Measurements from ENCODE around the gene ACBD3.

ACBD3 gene

DNA sequence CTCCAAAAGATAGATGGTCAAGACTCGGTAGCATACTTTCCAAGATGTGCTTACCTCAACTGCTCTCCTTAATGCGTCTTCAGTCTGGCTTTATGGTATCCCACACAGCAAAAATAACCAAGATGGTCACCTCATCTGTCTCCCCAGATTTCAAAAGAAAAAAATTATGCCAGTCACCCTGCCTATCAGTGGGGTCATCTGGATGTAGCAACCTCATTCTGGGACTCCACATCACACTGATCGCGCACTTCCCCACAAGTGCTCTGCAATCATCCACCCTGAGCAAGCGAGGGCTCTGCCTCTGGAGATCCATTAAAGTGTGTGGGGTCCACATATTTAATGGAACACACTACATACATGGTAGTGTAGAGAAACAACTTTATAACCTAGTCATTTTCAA, 42.5 kb downstream of the ACBD3 start:
- peaks cover 42% of the 10 kb centered on the region for H3K36me3 Mint-ChIP-seq (ENCODE audit: insufficient read depth)
- ATAC-seq (replicated peaks) (no peak), DNase-seq (no peak)
- H3K27me3 Mint-ChIP-seq: no peaks in the 10 kb centered on the region
- H3K4me1 Mint-ChIP-seq (ENCODE audit: low read depth in 2 of 2): no peaks in the 10 kb centered on the region
- no peaks in the 10 kb centered on the region for H3K9me3 Mint-ChIP-seq
- no peak overlapping the region for H3K27ac Mint-ChIP-seq
- H3K4me3 Mint-ChIP-seq: no peak overlapping the region

DNA sequence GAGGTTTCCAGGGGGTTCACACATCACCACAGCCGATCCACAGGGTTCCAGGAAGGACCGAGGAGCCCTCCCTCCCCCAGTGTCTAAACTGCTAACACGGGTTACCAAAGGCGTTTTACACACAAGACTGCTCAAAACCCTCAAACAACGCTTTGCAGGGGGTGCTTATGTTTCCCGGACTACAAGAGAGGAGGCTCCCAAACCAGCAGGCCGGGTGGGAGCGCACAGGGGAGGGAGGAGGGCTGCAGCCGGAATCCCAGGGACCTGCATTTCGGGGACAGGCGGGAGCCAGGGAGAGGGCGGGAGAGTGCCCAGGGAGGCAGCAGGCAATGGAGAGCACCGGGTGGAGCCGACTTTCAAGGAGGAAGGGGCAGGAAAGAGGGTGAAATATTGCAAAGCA, 50.8 kb downstream of the ACBD3 start:
- Mint-ChIP-seq H3K36me3 (ENCODE audit: insufficient read depth) (peaks cover 3% of the 10 kb centered on the region), H3K9me3 (no peaks in the 10 kb centered on the region), H3K4me3 (no peak overlapping the region), H3K4me1 (ENCODE audit: low read depth in 2 of 2) (no peaks in the 10 kb centered on the region), H3K27ac (no peak overlapping the region), H3K27me3 (peaks cover 7 to 9% of the 10 kb centered on the region in 2 donors)
- DNase-seq: no peak
- ATAC-seq (replicated peaks): no peak

DNA sequence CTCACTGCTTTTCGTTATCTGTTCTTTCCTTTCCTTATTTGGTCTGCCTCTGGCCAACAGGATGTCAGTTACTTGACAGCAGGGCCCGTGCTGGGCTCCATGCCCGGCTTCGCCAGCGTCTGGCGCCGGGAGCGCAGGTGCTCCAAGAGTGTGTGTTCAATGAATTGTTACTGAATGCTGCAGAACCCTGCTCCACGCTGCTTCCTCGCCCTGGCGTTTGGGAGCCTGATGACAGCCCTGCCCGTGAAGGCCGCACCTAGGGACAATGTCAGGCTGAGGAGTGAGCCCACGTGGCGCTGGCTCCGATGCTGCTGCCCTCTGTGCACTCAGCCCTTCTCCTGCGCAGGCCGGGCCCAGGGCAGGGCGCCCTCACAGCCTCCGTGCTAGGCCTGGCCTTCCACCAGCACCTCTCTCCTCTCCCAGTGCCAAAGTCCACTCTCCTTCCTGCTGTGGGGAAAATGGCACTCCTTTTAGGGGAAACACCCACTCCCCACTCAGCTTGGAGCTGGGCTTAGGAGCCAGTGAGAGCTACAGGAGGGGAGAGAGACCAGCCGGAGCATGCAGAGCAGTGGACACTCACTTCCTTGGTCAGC, 51.4 kb downstream of the ACBD3 start:
- H3K27me3 Mint-ChIP-seq: peaks cover 7 to 9% of the 10 kb centered on the region in 2 donors
- no peak overlapping the region for H3K27ac Mint-ChIP-seq
- no peak overlapping the region for H3K4me3 Mint-ChIP-seq
- ATAC-seq (replicated peaks) (no peak), DNase-seq (no peak)
- H3K36me3 Mint-ChIP-seq (ENCODE audit: insufficient read depth): peaks cover 2% of the 10 kb centered on the region
- H3K4me1 Mint-ChIP-seq (ENCODE audit: low read depth in 2 of 2): no peaks in the 10 kb centered on the region
- H3K9me3 Mint-ChIP-seq: no peaks in the 10 kb centered on the region

DNA sequence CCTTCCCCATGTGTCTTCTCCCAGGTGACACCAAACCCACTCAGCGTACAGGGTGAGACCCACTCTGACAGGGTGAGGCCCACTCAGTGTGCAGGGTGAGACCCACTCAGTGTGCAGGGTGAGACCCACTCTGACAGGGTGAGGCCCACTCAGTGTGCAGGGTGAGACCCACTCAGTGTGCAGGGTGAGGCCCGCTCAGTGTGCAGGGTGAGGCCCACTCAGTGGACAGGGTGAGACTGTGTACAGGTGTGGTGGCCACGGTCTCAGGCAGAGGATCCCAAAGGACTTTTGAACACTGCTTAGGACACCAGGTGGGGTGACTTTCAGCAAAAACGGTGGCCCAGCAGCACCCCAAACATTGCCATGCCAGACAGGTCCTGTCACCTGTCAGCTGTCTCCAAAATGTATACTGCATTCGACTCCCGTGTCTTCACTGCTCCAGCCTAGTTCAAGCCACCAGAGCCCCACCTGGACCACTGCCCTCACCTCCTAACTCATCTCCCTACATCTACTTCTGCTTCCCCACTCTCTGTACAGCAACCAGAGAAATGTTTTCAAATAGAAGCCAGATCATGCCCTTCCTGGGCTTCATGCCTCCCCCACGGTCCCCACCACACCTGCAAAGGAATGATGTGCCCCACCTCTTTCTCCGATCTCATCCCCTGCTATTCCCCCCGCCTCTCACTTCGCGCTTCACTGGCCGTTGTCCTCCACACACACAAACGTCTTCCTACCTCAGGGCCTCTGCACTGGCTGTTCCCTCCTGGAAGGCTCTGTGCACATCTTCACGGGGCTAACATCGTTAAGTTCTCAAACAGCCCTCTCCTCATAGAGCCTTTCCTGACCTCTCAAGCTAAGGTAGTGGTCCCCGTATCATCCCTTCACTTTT, 52.1 kb downstream of the ACBD3 start:
- H3K4me1 Mint-ChIP-seq (ENCODE audit: low read depth in 2 of 2): no peaks in the 10 kb centered on the region
- peaks cover 7 to 9% of the 10 kb centered on the region in 2 donors for H3K27me3 Mint-ChIP-seq
- H3K4me3 Mint-ChIP-seq: no peak overlapping the region
- DNase-seq: no peak
- H3K9me3 Mint-ChIP-seq: no peaks in the 10 kb centered on the region
- peak overlapping the region in 1 of 2 donors; percentile 24 for H3K27ac Mint-ChIP-seq
- no peaks in the 10 kb centered on the region for H3K36me3 Mint-ChIP-seq (ENCODE audit: insufficient read depth)
- ATAC-seq (replicated peaks): no peak

DNA sequence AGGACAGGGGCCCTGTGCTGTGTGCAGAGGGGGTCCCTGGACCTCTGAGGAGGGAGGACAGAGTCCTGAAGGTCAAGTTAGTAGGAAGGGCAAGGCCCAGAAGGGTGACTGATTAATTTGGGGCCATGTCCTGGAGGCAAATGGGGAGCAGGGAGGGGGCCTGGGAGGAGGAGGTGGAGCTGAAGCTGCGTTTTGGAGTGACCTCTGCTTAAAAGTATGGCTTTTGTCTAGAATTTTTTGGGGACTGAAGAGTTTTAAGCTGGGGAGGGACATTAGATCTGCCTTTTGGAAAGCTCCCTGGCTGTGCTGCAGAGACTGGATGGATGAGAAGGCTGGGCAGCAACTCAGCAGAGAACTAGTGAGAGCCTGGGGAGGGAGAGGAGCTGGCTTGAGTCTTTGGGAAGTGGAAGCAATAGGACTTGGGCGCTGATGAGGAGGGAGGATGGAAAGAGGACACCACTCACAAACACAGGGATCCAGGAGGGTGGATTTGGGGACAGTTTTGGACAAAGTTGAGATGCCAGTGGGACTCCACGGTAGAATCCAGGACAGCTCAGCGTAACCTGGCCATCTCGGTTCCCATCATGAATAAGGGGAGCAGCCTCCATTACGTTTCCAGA, 52.9 kb downstream of the ACBD3 start:
- peak overlapping the region; percentile 24 to 69 for H3K27ac Mint-ChIP-seq
- H3K9me3 Mint-ChIP-seq: no peaks in the 10 kb centered on the region
- no peaks in the 10 kb centered on the region for H3K36me3 Mint-ChIP-seq (ENCODE audit: insufficient read depth)
- ATAC-seq (replicated peaks) (no peak), DNase-seq (no peak)
- H3K27me3 Mint-ChIP-seq: peaks cover 7 to 9% of the 10 kb centered on the region in 2 donors
- H3K4me3 Mint-ChIP-seq: no peak overlapping the region
- no peaks in the 10 kb centered on the region for H3K4me1 Mint-ChIP-seq (ENCODE audit: low read depth in 2 of 2)

DNA sequence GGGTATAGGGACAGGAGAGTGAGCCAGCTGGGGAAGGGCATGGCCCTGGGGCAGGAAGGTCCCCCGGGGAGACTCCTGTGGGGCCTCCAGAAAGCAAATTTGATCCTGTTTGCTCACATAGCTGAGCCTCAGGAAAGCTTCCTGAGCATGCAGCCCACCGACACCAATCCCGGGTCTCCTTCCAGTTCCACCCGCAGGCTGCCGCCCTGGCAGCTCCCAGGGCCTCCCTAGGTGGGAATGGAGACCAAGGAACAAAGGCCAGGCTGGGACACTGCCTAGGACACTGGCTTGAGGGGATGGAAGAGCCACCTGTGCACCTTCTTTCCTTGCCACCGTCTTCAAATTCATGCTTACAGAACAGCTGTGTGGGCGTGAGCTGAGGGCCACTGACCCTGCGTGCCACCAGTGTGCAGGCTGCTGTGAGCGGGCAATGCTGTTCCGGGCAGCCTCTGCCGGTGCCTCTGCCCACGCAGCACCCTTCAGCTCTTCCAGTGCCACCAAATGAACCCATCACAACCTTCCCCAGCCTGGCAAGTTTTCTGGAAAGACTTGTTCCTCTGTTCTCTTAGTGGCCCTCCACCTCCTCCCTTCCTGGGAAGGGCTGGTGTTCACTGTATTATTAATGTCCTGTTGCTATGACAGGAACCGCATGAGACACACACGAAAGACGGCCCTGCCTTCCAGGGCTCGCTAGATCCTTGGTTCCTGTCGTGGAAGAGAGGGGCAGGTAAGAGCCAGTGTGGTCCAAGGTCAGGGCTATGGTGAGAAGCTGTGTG, 53.6 kb downstream of the ACBD3 start:
- no peak for ATAC-seq (replicated peaks)
- no peaks in the 10 kb centered on the region for H3K36me3 Mint-ChIP-seq (ENCODE audit: insufficient read depth)
- H3K27me3 Mint-ChIP-seq: peaks cover 7 to 9% of the 10 kb centered on the region in 2 donors
- H3K27ac Mint-ChIP-seq: peak overlapping the region; percentile 24 to 69
- DNase-seq: no peak
- H3K4me3 Mint-ChIP-seq: no peak overlapping the region
- peaks cover 0 to under 1% of the 10 kb centered on the region in 2 donors for H3K4me1 Mint-ChIP-seq (ENCODE audit: low read depth in 2 of 2)
- no peaks in the 10 kb centered on the region for H3K9me3 Mint-ChIP-seq

DNA sequence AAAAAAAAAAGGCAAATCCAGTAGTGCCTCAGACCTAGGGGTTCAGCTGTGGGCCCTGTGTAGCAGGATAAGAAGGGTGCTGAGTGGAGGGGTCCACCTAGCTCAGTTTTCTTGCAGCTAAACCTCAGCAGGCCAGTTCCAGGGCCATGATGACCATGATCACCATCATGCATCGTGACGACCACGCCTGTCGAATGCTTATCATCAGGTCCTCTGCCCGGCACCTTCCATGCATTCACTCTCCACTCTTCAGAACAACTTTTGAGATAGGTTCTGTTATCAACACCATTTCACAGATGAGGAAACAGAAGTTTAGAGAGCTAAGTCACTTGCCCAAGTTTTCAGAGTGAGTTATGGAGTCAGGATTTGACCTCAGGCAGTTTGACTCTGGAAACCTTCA, 54.9 kb downstream of the ACBD3 start:
- peaks cover 0 to 1% of the 10 kb centered on the region in 2 donors for H3K4me1 Mint-ChIP-seq (ENCODE audit: low read depth in 2 of 2)
- ATAC-seq (replicated peaks) (no peak), DNase-seq (no peak)
- H3K27ac Mint-ChIP-seq: no peak overlapping the region
- no peaks in the 10 kb centered on the region for H3K9me3 Mint-ChIP-seq
- no peak overlapping the region for H3K4me3 Mint-ChIP-seq
- H3K36me3 Mint-ChIP-seq (ENCODE audit: insufficient read depth): peaks cover 2% of the 10 kb centered on the region
- peaks cover 7 to 9% of the 10 kb centered on the region in 2 donors for H3K27me3 Mint-ChIP-seq

DNA sequence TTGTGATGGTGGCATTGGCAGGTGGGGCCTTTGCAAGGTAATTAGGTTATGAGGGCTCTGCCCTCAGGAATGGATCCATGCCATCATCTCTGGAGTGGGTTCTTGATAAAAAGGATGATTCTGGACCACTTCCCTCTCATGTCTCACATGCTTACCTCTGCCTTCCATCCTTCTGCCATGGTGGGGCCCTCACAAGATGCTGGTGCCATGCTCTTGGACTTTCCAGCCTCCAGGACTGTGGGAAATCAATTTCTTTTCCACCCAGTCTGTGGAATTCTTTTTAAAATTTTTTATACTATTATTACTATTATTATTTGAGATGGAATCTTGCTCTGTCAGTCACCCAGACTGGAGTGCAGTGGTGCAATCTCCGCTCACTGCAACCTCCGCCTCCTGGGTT, 57.3 kb downstream of the ACBD3 start:
- peaks cover 7 to 16% of the 10 kb centered on the region in 2 donors for H3K27me3 Mint-ChIP-seq

DNA sequence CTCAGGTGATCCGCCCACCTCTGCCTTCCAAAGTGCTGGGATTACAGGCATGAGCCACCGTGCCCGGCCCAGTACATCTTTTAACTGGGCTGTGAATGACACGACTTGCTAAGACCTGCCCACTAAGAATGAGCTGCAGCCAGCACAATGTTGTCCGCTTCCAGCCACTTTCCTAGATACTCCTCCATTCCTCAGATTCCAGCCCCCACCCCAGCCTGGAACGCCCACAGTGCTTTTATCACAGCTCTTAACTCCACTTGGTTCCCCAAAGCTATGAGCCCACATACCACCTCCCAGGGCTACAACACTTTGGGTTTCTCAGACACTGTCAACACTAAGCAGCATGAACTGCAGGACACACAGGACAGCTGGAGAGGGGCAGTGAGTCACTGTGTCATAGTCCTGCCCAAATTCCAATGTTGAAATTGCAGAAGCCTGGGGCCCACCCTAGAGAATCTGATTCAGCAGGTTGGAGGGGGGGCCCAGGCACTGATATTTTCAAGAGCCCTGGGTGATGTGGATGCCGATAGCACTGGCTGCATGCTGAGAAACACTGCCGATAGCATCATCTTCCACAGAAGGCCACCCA, 58.0 kb downstream of the ACBD3 start:
- ATAC-seq (replicated peaks) (no peak), DNase-seq (no peak)
- H3K9me3 Mint-ChIP-seq: no peaks in the 10 kb centered on the region
- peaks cover 12% of the 10 kb centered on the region for H3K36me3 Mint-ChIP-seq (ENCODE audit: insufficient read depth)
- peaks cover 7 to 14% of the 10 kb centered on the region in 2 donors for H3K27me3 Mint-ChIP-seq
- H3K4me1 Mint-ChIP-seq (ENCODE audit: low read depth in 2 of 2): peaks cover 6 to 14% of the 10 kb centered on the region in 2 donors
- no peak overlapping the region for H3K4me3 Mint-ChIP-seq
- H3K27ac Mint-ChIP-seq: no peak overlapping the region

More for the DNA sequence above, 57.3 kb downstream of the ACBD3 start:
- DNase-seq (no peak), ATAC-seq (replicated peaks) (no peak)
- H3K4me1 Mint-ChIP-seq (ENCODE audit: low read depth in 2 of 2): peaks cover 6 to 9% of the 10 kb centered on the region in 2 donors
- H3K27ac Mint-ChIP-seq: no peak overlapping the region
- H3K36me3 Mint-ChIP-seq (ENCODE audit: insufficient read depth): peaks cover 12% of the 10 kb centered on the region
- no peaks in the 10 kb centered on the region for H3K9me3 Mint-ChIP-seq
- no peak overlapping the region for H3K4me3 Mint-ChIP-seq

DNA sequence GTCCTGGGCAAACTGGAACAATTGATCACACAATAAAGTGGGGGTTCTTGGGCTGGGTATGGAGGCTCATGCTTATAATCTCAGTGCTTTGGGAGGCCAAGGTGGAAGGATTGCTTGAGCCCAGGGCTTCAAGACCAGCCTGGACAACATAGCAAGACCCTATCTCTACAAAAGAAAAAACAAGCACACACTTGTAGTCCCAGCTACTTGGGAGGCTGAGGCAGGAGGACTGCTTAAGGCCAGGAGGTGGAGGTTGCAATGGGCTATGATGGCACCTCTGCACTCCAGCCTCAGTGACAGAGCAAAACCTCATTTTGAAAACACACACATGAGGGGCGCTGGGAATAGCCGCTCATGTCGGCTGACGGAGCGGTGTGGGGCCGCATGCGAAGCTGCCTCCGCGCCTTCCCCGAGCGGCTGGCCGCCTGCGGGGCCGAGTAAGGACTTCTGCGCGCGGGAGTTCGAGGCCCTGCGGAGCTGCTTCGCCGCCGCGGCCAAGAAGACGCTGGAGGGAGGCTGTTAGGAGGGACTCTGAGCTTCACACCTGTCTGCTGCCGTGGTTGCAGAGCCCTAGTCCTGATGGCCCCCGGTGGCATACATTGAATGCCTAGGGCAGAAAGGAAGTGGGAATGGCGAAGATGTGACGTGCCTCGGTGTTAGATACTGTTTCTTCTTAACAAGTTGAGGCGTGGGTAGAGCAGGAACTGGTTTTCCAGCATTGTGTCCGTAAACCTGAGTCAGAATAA, 59.5 kb downstream of the ACBD3 start:
- Mint-ChIP-seq H3K36me3 (ENCODE audit: insufficient read depth) (peaks cover 14% of the 10 kb centered on the region), H3K27me3 (peaks cover 0 to 7% of the 10 kb centered on the region in 2 donors), H3K4me3 (no peak overlapping the region), H3K9me3 (no peaks in the 10 kb centered on the region), H3K4me1 (ENCODE audit: low read depth in 2 of 2) (peaks cover 10 to 20% of the 10 kb centered on the region in 2 donors), H3K27ac (no peak overlapping the region)
- DNase-seq (no peak), ATAC-seq (replicated peaks) (no peak)

DNA sequence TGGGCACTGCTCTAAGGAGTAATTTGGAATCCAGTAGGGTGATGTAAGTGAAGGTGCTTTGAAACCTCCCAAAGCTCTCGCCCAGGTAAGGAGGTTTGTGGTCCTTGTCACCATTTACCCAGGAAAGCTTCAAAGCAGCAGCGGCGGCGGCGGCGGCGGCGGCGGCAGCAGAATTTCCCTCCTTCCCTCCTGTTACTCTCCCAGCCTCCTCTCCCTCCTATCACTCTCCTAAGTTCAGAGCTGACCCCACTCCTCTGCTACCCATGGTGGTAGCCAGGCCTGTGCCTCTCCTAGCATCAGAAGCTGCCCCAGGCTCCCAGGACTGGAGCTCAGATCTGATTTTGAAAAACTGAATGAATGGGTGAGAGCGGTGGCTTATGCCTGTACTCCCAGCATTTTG, 60.7 kb downstream of the ACBD3 start:
- ATAC-seq (replicated peaks) (no peak), DNase-seq (no peak)
- peaks cover 0 to 7% of the 10 kb centered on the region in 2 donors for H3K27me3 Mint-ChIP-seq
- peaks cover 18% of the 10 kb centered on the region for H3K36me3 Mint-ChIP-seq (ENCODE audit: insufficient read depth)
- no peaks in the 10 kb centered on the region for H3K9me3 Mint-ChIP-seq
- no peak overlapping the region for H3K4me3 Mint-ChIP-seq
- H3K27ac Mint-ChIP-seq: no peak overlapping the region
- H3K4me1 Mint-ChIP-seq (ENCODE audit: low read depth in 2 of 2): peaks cover 14 to 23% of the 10 kb centered on the region in 2 donors

DNA sequence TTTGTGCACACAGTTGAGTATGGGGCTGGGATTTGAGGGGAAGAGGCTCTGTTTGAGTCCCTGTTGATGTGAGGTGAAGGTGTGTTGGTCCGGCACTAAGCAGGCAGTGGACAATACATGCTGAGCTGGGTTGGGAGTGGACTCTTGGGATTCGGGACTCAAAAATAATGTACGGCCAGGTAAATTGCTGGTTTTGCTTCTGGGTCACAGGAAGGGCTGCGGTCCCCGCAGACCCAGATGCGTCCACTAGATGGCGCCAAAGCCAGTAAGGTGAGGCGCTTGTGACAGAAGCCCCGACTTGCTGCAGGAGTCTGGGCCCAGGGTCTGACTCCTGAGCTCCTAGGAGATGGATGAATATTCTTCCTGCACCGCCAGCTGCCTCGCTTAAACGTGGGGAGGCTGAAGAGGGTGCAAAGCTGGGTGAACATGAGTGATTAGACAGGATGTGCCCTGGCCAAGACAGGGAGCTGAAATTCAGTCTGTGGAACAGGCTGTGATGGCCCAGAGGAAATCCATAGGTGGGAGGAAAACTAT, 61.4 kb downstream of the ACBD3 start:
- peaks cover 21% of the 10 kb centered on the region for H3K36me3 Mint-ChIP-seq (ENCODE audit: insufficient read depth)
- H3K4me1 Mint-ChIP-seq (ENCODE audit: low read depth in 2 of 2): peaks cover 14 to 26% of the 10 kb centered on the region in 2 donors
- peaks cover 0 to 7% of the 10 kb centered on the region in 2 donors for H3K27me3 Mint-ChIP-seq
- peak; percentile 87 to 89 (median 89) for DNase-seq
- H3K27ac Mint-ChIP-seq: peak overlapping the region in 1 of 2 donors; percentile 44
- no peaks in the 10 kb centered on the region for H3K9me3 Mint-ChIP-seq
- H3K4me3 Mint-ChIP-seq: no peak overlapping the region
- peak; percentile 9 for ATAC-seq (replicated peaks)

Measured in effector memory CD8-positive, alpha-beta T cell (primary cell).